ENCODE results near the gene TBX3.

DNA sequence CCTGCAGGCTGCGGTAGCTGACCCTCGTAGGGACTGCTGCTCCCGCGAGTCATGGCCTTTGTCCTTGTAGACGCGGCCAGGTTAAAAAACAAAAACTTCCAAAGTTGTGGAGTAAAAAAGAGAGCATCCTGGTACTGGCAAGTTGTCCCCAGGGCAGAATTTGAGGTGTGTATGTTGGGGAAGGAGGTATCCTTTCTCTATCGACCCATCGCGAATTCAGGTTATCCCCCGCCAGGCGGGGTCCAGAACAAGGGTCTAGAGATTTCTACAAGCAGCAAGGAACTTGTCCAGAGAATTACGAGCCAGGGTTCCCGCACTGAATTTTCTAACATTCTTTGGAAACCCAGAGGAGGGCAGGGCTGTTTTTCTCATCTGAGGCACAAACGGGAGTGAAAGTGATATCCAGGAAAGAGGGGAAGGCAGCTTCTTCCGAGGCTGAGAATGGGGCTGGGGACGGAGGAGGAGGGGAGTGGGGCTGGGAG is 16.3 kb downstream of the TBX3 start:
- TF ChIP-seq, protein P1, sequence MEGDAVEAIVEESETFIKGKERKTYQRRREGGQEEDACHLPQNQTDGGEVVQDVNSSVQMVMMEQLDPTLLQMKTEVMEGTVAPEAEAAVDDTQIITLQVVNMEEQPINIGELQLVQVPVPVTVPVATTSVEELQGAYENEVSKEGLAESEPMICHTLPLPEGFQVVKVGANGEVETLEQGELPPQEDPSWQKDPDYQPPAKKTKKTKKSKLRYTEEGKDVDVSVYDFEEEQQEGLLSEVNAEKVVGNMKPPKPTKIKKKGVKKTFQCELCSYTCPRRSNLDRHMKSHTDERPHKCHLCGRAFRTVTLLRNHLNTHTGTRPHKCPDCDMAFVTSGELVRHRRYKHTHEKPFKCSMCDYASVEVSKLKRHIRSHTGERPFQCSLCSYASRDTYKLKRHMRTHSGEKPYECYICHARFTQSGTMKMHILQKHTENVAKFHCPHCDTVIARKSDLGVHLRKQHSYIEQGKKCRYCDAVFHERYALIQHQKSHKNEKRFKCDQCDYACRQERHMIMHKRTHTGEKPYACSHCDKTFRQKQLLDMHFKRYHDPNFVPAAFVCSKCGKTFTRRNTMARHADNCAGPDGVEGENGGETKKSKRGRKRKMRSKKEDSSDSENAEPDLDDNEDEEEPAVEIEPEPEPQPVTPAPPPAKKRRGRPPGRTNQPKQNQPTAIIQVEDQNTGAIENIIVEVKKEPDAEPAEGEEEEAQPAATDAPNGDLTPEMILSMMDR (IDR thresholded peaks at IDR 0.05) = no peak
- TF ChIP-seq, protein P2, sequence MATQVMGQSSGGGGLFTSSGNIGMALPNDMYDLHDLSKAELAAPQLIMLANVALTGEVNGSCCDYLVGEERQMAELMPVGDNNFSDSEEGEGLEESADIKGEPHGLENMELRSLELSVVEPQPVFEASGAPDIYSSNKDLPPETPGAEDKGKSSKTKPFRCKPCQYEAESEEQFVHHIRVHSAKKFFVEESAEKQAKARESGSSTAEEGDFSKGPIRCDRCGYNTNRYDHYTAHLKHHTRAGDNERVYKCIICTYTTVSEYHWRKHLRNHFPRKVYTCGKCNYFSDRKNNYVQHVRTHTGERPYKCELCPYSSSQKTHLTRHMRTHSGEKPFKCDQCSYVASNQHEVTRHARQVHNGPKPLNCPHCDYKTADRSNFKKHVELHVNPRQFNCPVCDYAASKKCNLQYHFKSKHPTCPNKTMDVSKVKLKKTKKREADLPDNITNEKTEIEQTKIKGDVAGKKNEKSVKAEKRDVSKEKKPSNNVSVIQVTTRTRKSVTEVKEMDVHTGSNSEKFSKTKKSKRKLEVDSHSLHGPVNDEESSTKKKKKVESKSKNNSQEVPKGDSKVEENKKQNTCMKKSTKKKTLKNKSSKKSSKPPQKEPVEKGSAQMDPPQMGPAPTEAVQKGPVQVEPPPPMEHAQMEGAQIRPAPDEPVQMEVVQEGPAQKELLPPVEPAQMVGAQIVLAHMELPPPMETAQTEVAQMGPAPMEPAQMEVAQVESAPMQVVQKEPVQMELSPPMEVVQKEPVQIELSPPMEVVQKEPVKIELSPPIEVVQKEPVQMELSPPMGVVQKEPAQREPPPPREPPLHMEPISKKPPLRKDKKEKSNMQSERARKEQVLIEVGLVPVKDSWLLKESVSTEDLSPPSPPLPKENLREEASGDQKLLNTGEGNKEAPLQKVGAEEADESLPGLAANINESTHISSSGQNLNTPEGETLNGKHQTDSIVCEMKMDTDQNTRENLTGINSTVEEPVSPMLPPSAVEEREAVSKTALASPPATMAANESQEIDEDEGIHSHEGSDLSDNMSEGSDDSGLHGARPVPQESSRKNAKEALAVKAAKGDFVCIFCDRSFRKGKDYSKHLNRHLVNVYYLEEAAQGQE (IDR thresholded peaks at IDR 0.05; ENCODE audit: low read depth, low read length) = no peak
- no peak for TF ChIP-seq POLR2AphosphoS5 (IDR thresholded peaks at IDR 0.05; ENCODE audit: low read depth, low read length)
- TF ChIP-seq TEAD4 (IDR thresholded peaks at IDR 0.05; ENCODE audit: borderline replicate concordance, insufficient read depth) = no peak
